Stimulated activated effector memory CD8-positive, alpha-beta T cell treated with anti-CD3 and anti-CD28 coated beads, Interleukin-12 subunit alpha, Interleukin-12 subunit beta, amount 100 ng/mL, for 72 hours (primary cell): ENCODE measurements around the gene FAM162B.
"Not testable (repeated sequence)": the region's sequence is repeated elsewhere in the genome, so short reads cannot be mapped to it uniquely, and the experiment has no call there.

ENCODE experiments used
- ATAC-seq: fragments of 150-1000 bp; cut with Tn5 transposase; 2 replicates; pipeline ENCODE4 v1.10.0; 2021
- DNase-seq, 2 donors: peaks; one replicate each; pipeline ENCODE4 v3.0.0; 2021 to 2022; ENCODE audit warnings: low spot score in 2 of 2
- H3K27ac Mint-ChIP-seq: one replicate; pipeline ENCODE4 v1.8.0; 2022; ENCODE audit warnings: mild to moderate bottlenecking, mixed read lengths
- H3K36me3 Mint-ChIP-seq: one replicate; pipeline ENCODE4 v1.8.0; 2022; ENCODE audit warnings: mild to moderate bottlenecking, mixed read lengths
- H3K4me1 Mint-ChIP-seq: one replicate; pipeline ENCODE4 v1.8.0; 2022; ENCODE audit warnings: mixed read lengths
- H3K4me3 Mint-ChIP-seq: one replicate; pipeline ENCODE4 v1.8.0; 2022; ENCODE audit warnings: mild to moderate bottlenecking, mixed read lengths
- H3K9me3 Mint-ChIP-seq: one replicate; pipeline ENCODE4 v1.8.0; 2022; ENCODE audit warnings: mixed read lengths

Gene FAM162B

GRCh38 chr6:116762235-116762634 is 3.3 kb downstream of the FAM162B start:
- Mint-ChIP-seq H3K4me3 (no peak overlapping the region), H3K9me3 (no peaks in the 10 kb centered on the region), H3K4me1 (peaks cover 12% of the 10 kb centered on the region), H3K27ac (no peak overlapping the region), H3K36me3 (no peaks in the 10 kb centered on the region)
- ATAC-seq (no peak), DNase-seq (no peak)

GRCh38 chr6:116761779-116762178 is 3.7 kb downstream of the FAM162B start:
- DNase-seq (no peak), ATAC-seq (no peak)
- Mint-ChIP-seq H3K4me1 (peaks cover 12% of the 10 kb centered on the region), H3K27ac (no peak overlapping the region), H3K4me3 (no peak overlapping the region), H3K36me3 (no peaks in the 10 kb centered on the region), H3K9me3 (no peaks in the 10 kb centered on the region)

GRCh38 chr6:116745176-116745575 is 20.3 kb downstream of the FAM162B start:
- Mint-ChIP-seq H3K36me3 (no peaks in the 10 kb centered on the region), H3K9me3 (peaks cover 8% of the 10 kb centered on the region), H3K4me1 (no peaks in the 10 kb centered on the region), H3K27ac (no peak overlapping the region), H3K4me3 (no peak overlapping the region)
- no peak for DNase-seq
- no peak for ATAC-seq

DNA sequence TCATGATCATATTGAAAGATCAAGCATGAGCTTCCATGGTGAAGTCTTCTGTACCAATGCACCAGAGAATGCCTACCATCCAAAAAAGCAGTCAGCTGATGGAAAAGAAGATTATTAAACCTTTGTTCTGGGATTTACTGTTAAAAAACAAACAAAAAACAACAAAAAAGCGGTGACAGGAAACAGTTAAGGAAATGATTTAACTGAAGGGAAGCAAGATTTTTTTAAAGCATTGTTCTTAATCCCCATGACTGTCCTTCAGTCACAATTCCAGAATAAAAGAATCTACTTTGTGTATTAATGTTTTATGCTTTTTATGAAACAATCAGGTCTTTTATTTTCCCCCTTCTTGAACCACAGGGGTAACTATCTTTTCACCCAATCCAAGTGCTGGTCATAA is 23.9 kb downstream of the FAM162B start:
- Mint-ChIP-seq H3K36me3 (no peaks in the 10 kb centered on the region), H3K4me3 (no peak overlapping the region), H3K9me3 (peaks cover 19% of the 10 kb centered on the region), H3K27ac (no peak overlapping the region), H3K4me1 (no peaks in the 10 kb centered on the region)
- DNase-seq (no peak), ATAC-seq (no peak)

GRCh38 chr6:116740486-116740885 is 25.0 kb downstream of the FAM162B start:
- H3K36me3 Mint-ChIP-seq, ATAC-seq, H3K4me1 Mint-ChIP-seq, H3K4me3 Mint-ChIP-seq, DNase-seq, H3K27ac Mint-ChIP-seq: not testable (repeated sequence)
- peaks cover 26% of the 10 kb centered on the region for H3K9me3 Mint-ChIP-seq

DNA sequence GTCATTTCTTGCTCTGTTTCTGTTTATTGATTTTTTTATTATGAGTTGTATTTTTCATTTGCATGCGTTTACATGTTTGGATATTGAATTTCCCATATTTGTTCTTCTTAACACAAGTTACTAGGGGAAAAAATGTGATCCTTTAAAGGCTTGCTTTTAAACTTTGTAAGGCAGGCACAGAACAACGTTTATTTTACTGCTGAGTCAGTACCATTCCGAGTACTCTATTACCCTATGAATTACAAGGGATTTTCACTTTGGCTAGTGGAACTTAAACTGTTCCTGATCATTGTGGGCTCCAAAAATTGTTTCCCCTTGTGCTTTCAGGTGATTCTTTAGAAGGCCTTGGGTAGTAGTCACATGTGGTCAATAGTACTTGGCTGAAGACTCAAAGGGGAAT is 28.5 kb downstream of the FAM162B start:
- ATAC-seq, result no peak
- Mint-ChIP-seq H3K4me1 (no peaks in the 10 kb centered on the region), H3K36me3 (peaks cover 16% of the 10 kb centered on the region), H3K4me3 (no peak overlapping the region), H3K9me3 (peaks cover 21% of the 10 kb centered on the region), H3K27ac (no peak overlapping the region)
- no peak for DNase-seq

DNA sequence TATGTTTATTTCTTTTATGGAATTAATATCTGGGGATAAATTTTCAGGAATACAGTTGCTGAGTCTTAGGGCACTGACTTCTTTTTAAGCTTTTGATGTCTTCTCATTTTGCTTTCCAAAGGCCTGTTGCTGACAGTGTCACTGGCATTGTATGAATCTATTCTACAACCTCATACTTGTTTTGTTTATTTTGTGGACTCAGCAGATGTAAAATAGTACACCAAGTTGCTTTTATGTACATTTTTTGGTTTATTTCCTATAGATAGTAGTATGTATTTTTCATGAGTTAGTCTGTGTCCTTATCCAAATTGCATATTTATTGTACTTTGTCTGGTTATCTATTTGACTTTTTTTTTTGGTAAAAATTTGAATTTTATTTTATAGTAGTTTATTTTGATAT is 35.0 kb downstream of the FAM162B start:
- Mint-ChIP-seq H3K36me3 (peaks cover 77% of the 10 kb centered on the region), H3K27ac (no peak overlapping the region), H3K4me3 (no peak overlapping the region), H3K9me3 (peaks cover 2% of the 10 kb centered on the region), H3K4me1 (no peaks in the 10 kb centered on the region)
- ATAC-seq (no peak), DNase-seq (no peak)

DNA sequence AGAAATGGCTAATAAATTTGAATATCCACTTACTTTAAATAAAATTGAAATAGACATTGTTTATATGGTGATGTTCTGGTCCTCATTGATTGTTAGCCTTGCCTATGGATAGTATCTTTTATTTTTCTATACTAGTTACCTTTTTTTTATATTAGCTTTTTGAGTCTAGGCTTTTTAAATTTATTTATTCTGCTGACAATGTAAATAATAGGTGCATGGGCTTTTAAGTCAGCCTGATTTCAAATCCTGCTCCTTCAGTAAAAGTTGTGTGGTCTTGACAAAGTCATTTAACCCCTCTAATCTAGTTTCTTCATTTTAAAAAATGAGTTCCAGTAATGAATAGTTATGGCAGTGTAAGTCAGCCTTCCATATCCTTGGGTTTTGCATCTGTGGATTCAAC is 38.6 kb downstream of the FAM162B start:
- Mint-ChIP-seq H3K27ac (no peak overlapping the region), H3K4me3 (no peak overlapping the region), H3K36me3 (peaks cover 96% of the 10 kb centered on the region), H3K9me3 (no peaks in the 10 kb centered on the region), H3K4me1 (no peaks in the 10 kb centered on the region)
- no peak for DNase-seq
- ATAC-seq, result no peak

DNA sequence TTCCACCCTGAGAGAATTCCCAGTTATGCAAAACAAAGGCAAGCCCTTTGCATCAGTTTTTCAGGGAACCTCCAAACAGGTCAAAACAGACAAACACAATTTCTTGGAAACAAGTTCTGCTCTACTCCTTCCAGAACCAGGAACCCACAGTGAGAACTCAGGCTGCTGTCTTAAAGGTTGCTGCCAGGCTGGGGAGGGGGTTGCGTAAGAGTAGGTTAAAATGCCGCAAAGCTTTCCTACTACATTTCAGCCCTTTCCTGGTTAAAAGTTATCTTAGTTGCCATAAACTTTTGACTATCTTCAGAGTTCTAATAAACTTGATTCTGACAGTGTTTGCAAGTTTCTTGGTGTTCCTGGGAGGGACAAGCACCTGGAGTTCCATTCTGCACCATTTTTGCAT is 50.8 kb downstream of the FAM162B start:
- ATAC-seq (no peak), DNase-seq (no peak)
- no peak overlapping the region for H3K4me3 Mint-ChIP-seq
- H3K36me3 Mint-ChIP-seq, result peaks cover 86% of the 10 kb centered on the region
- H3K27ac Mint-ChIP-seq, result peak overlapping the region; percentile 8
- H3K9me3 Mint-ChIP-seq, result no peaks in the 10 kb centered on the region
- H3K4me1 Mint-ChIP-seq, result peaks cover 11% of the 10 kb centered on the region

DNA sequence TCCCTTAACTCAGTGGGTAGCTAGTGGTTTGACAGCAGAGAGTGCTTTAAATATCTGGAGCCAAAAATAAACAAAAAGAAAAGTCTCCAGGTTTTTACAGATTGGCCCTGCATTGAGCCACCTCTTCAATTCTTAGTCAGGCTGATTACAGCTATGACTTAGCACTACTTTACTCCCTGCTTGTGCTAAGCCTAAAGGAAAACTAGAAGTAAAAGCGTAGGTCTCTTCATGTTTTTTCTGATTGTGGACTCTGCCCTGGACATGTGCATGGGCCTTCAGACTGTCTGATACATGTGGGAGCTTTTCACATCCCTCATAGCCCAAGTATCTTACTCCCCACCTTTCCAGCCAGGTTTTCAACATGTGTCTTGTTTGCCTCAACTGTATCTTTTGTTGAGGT is 51.2 kb downstream of the FAM162B start:
- Mint-ChIP-seq H3K4me1 (peaks cover 11% of the 10 kb centered on the region), H3K27ac (peak overlapping the region; percentile 8), H3K4me3 (no peak overlapping the region), H3K36me3 (peaks cover 86% of the 10 kb centered on the region), H3K9me3 (no peaks in the 10 kb centered on the region)
- no peak for ATAC-seq
- no peak for DNase-seq

DNA sequence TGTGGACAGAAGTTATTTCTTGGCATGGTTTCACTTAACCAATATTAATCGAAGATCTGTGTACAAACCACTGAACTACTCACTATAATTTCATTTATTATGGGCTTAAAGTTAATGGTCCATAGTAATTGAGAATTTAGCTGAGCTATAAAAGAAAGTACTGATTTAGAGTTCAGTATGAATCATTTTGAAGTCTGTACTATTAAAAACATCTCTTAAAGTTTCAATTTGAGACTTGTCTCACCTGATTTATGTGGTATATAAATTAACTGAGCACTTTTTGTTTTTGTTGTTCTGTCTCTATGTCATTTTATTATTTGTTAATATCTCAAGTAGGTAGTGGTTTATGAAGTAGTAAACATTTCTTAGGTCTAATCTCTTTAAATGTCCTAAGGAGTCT is 59.6 kb downstream of the FAM162B start:
- H3K36me3 Mint-ChIP-seq, result peaks cover 81% of the 10 kb centered on the region
- H3K9me3 Mint-ChIP-seq, result no peaks in the 10 kb centered on the region
- no peak for DNase-seq
- ATAC-seq, result no peak
- H3K4me3 Mint-ChIP-seq, result no peak overlapping the region
- H3K4me1 Mint-ChIP-seq, result no peaks in the 10 kb centered on the region
- H3K27ac Mint-ChIP-seq, result peak overlapping the region; percentile 17

GRCh38 chr6:116703888-116704287 is 61.6 kb downstream of the FAM162B start:
- H3K27ac Mint-ChIP-seq, H3K4me3 Mint-ChIP-seq, ATAC-seq, DNase-seq, H3K4me1 Mint-ChIP-seq, H3K9me3 Mint-ChIP-seq: not testable (repeated sequence)
- peaks cover 75% of the 10 kb centered on the region for H3K36me3 Mint-ChIP-seq
